AG09309 (cell line): ENCODE data around the gene TNNI2.

Experiments used
- DNase-seq: peaks from one replicate; pipeline ENCODE4 v3.0.0-alpha.2; 2010; ENCODE audit warnings: low read depth
- H3K4me3 ChIP-seq: 2 replicates; pipeline ENCODE4 v1.5.1; 2011; ENCODE audit warnings: mild to moderate bottlenecking, low read depth, low read length, moderate library complexity; ENCODE audit not compliant: control insufficient read depth
- TF ChIP-seq, protein P1 (sequence below): IDR thresholded peaks from 2 replicates; pipeline ENCODE4 v1.5.1; 2011; ENCODE audit warnings: mild to moderate bottlenecking, low read depth, low read length, inconsistent platforms; ENCODE audit not compliant: insufficient read depth, control insufficient read depth; ENCODE audit errors: missing control alignments

TNNI2 gene

DNA sequence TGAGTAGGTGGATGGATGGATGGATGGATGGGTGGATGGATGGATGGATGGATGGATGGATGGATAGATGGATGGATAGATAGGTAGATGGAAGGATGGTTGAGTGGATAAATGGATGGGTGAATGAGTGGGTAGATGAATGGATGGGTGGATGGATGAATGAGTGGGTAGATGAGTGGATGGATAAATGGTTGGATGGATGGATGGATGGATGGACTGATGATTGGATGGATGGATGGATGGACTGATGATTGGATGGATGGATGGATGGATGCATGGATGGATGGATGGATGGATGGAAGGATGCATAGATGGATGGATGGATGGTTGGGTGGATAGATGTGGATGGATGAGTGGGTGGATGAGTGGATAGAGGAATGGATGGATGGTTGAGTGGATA lies 17.2 kb upstream of the TNNI2 start:
- no peak overlapping the region for H3K4me3 ChIP-seq
- TF ChIP-seq, protein P1, sequence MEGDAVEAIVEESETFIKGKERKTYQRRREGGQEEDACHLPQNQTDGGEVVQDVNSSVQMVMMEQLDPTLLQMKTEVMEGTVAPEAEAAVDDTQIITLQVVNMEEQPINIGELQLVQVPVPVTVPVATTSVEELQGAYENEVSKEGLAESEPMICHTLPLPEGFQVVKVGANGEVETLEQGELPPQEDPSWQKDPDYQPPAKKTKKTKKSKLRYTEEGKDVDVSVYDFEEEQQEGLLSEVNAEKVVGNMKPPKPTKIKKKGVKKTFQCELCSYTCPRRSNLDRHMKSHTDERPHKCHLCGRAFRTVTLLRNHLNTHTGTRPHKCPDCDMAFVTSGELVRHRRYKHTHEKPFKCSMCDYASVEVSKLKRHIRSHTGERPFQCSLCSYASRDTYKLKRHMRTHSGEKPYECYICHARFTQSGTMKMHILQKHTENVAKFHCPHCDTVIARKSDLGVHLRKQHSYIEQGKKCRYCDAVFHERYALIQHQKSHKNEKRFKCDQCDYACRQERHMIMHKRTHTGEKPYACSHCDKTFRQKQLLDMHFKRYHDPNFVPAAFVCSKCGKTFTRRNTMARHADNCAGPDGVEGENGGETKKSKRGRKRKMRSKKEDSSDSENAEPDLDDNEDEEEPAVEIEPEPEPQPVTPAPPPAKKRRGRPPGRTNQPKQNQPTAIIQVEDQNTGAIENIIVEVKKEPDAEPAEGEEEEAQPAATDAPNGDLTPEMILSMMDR: no peak
- DNase-seq: no peak

DNA sequence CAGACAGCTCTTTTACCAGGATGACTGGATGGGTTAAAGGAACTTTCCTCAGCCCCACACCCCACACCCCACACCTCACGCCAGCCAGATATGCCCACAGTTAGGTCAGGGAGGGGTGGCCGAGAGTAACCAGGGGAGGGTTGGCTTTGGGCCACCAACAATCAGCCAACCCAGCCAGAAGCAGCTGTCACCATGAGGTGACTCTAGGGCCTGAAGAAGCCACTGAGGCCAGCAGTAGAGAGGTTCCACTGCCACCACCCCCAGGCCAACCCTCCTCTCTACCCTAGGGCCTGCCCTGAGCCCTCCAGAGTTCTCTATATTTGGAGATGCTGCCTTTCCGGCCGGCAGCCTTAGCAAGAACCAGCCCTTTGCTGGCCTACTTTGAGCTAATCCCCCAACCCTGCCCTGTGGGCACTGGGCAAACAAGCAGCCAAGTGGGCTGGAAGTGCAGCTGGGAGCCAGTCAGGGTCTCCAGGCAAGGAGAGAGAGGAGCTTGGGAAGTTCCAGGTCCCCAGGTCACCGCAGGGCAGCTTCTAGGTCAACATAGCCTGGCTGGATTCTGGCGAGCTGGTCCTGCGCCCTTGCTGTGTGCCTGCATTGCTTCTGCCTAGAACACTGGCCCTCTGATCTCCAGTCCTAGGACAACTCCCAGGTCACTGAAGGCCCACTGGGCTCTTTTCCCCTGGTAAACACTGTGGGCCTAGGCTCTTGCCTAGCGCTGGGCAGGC lies 16.0 kb upstream of the TNNI2 start:
- TF ChIP-seq, protein P1: no peak
- DNase-seq: no peak
- no peak overlapping the region for H3K4me3 ChIP-seq

DNA sequence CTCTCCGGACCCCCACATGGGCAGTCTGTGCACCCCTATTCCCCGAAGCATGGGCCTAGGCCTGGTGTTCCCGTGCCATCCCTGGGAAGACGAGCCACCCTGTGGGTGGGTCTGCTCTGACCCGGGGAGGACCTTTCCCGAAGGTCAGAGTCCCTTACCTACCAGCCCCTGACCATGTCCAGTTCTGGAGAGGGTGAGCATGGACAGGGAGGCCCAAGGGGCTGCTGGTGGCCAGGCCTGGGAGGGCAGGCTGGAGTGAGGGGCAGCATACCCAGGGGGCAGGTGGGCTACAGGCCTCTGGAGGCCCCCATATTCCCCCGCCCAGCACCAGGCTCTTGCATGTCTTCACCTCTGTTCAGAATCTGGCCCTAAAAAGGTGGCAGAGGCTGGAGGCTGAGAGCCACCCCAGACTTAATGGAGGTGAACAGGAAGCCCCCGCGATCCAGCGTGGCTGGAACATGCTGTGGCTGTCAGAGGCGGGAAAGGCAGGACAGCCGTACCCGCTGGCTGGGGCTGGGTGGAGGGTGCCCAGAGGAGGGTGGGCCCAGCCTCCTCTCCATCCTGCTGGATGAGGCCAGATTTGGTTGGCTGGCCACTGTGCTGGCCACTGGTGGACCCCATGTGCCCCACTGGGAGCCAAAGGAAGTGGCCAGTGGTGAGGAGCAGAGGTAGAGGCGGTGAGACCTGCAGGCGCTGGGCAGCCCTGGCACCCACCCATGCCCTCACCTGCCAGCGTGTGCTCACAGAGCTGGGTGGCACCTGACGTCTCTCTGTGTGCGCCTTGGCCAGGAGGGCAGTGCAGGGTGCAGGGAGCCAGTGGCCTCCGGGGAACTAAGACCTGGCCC lies 15.2 kb upstream of the TNNI2 start:
- DNase-seq: no peak
- TF ChIP-seq, protein P1: no peak
- H3K4me3 ChIP-seq: no peak overlapping the region

DNA sequence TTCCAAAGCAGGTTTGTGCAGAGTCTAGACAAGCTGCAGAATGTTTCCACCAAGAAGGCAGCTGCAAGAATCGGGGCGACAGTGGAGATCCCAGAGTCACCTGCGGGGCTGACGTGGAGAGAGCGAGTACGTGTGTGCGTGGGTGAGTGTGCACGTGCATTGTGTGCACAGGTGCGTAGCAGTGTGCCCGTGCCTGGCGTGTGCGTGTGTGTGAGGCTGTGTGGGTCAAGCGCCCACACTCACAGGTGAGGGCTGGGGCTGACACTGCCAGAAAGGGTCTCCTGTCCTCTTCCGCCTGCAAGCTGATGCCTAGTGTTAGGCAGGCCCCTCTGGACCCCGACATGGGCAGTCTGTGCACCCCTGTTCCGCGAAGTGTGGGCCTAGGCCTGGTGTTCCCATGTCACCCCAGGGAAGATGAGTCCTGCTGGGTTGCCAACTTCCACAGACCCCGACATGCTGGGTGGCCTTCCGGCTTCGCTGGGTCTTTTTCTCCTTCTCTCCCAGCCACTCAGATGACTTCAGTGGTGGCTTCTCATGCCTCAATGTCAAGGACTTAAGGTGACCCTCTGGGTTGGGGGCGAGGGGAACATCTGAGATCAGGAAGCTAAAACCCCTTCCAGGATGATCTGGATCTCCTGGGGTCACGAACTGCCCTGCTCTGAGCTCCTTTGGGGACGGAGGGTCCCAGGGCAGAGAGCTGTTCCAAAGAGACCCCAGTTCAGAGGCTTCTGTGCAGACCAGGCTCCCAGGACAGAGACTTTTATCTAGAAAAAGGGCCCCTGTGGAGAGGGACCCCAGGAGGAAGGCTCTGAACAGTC lies 14.4 kb upstream of the TNNI2 start:
- TF ChIP-seq, protein P1: no peak
- no peak for DNase-seq

DNA sequence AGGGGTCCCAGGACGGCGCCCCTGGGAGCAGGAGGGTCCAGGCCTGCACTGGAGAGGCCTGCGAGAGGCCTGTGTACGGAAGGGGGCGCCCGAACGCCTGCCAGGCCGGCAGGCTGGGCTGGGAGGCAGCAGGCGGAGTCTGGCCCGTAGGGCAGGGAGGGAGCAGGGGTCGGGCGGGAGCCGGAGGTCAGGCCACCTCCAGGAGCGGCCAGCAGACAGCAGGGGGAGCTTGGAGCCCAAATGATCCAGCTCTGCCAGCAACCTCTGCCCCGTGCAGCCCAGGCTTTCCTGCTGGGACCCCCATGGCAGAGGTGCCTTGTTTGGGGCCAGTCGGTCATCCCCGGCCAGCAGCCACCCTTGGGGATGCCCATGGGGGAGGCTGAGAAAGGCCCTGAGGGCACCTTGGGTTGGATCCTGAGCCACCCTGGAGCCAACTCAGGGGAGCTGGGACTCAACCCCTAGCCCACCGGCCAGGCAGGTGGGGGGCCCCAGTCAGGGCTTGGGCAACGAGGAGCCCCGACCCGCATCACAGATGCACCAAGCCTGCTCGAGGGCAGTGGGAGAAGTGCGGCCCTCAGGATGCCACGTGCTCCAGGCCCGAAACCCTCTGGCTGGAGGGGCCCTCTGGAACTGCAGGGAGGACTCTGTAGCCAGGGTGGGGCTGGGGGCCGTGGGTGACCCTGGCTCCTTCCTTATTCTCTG lies 13.6 kb upstream of the TNNI2 start:
- no peak overlapping the region for H3K4me3 ChIP-seq
- DNase-seq: no peak
- TF ChIP-seq, protein P1: no peak

More for the DNA sequence above, 14.4 kb upstream of the TNNI2 start:
- H3K4me3 ChIP-seq: no peak overlapping the region

DNA sequence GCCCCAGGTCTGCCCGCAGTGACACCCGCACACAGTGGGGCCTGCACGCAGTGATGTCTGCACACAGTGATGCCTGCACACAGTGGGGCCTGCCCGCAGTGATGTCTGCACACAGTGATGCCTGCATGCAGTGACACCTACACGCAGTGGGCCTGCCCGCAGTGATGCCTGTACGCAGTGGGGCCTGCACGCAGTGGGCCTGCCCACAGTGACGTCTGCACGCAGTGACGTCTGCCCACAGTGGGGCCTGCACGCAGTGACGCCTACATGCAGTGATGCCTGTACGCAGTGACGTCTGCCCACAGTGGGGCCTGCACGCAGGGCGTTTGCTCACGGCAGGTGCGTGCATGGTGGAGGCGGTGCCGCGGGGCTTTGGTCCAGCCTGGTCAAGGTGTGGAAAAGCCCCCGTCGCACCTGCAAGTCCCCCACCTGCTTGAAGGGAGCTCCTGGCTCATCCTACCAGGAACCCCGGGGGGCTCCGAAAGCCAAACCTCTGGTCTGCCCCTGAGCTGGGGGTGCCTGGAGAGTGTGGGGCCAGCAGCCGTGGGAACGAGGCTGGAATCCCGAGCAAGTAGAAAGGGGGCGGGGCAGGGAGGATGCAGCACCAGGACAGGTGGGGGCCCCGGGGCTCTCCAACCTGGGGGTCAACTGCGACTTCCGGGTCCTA lies 12.9 kb upstream of the TNNI2 start:
- no peak for DNase-seq
- no peak overlapping the region for H3K4me3 ChIP-seq
- TF ChIP-seq, protein P1: no peak
